H1 (cell line): ENCODE results near the gene PRKAR2B. TPM values are rescaled to one million over a fixed set of nuclear protein-coding genes. Genes with fewer than 3 reads are reported as not detected.

ENCODE experiments used
- KDM5A ChIP-seq: fragments of 200-600 bp; IDR thresholded peaks from 2 replicates; pipeline ENCODE4 v1.7.1; 2012; ENCODE audit warnings: mild to moderate bottlenecking, low read length, inconsistent platforms, mixed read lengths
- POU5F1 ChIP-seq: IDR thresholded peaks from 2 replicates; pipeline ENCODE4 v1.6.1; 2011; ENCODE audit warnings: low read depth, mild to moderate bottlenecking, low read length, moderate library complexity
- polyA plus RNA-seq, 7 experiments: library from polyadenylated mRNA; depleted of rRNA in 3 of 7; stranded (reverse) in 5 of 7; unstranded in 2 of 7; fragments of >200 nt in 5 of 7; fragments of 200-250 nt in 2 of 7; gene quantifications; 1 replicate in 5 of 7; 2 replicates in 1 of 7; 4 replicates in 1 of 7; pipeline versions ENCODE4 v1.2.1 to v1.2.3, GENCODE V29; 2011 to 2013; ENCODE audit warnings: missing spikeins in 2 of 7, mixed read lengths in 2 of 7
- total RNA-seq: library from RNA; stranded (reverse); fragmentation: NEBNext Ultra II Directional; extraction: Animal tissue kit (Norgen Biotek cat#: 25700); gene quantifications from 2 replicates; pipeline ENCODE4 v1.2.1, GENCODE V29; 2021

Gene PRKAR2B
- total and polyA plus RNA-seq, 2 of the 8 experiments (the other 6 are each of a cell fraction or from before 2014, with no cell fraction given), result 10.4 to 37.0 TPM

- TF ChIP-seq KDM5A, result no peak
- no peak for TF ChIP-seq POU5F1
- TF ChIP-seq, all 59 proteins: peak for 0
These were observed 66.7 kb downstream of the PRKAR2B start (continued) for GRCh38 chr7:107111196-107111595.
